IMR-90 (cell line): Measurements from ENCODE around the gene TOM1. TPM values are rescaled to one million over a fixed set of nuclear protein-coding genes. Genes with fewer than 3 reads are reported as not detected.

Source experiments
- ATAC-seq: fragments of 200-7000 bp; cut with Tn5 transposase; 2 replicates; pipeline ENCODE4 v1.9.1; 2020; ENCODE audit warnings: low read depth, mild to moderate bottlenecking, moderate library complexity
- BruUV-seq: library from RNA; stranded (reverse); fragments of 400-500 nt; replicated peaks from 2 replicates; lab custom pipeline; 2021; lab: Mats Ljungman, UMichigan
- CTCF ChIA-PET: fragments of 300-600 bp; formaldehyde crosslinking; extraction: SDS; loops from one replicate; lab custom pipeline; 2021; ENCODE audit warnings: antibody characterized with exemption; lab: Yijun Ruan, JAX
- POLR2A ChIA-PET: fragments of 300-600 bp; sonication (Branson Sonifier 250); formaldehyde crosslinking; loops from one replicate; lab custom pipeline; 2022; ENCODE audit warnings: antibody characterized with exemption; ENCODE audit not compliant: unreplicated experiment; lab: Charles Lee
- DNase-seq: peaks from one replicate; pipeline ENCODE4 v3.0.0; 2013
- H2AFZ ChIP-seq: replicated peaks from 2 replicates; pipeline ENCODE3; 2013; ENCODE audit warnings: low read length, mild to moderate bottlenecking; ENCODE audit not compliant: poor library complexity
- H2AK5ac ChIP-seq: 2 replicates; pipeline ENCODE4 v1.6.1; 2013; ENCODE audit warnings: low read depth, low read length, inconsistent platforms
- H2AK9ac ChIP-seq: replicated peaks from 2 replicates; pipeline ENCODE3; 2013; ENCODE audit warnings: mild to moderate bottlenecking, low read depth, low read length, moderate library complexity; ENCODE audit not compliant: poor library complexity
- H2BK120ac ChIP-seq: 2 replicates; pipeline ENCODE4 v1.6.1; 2013; ENCODE audit warnings: low read depth, low read length, inconsistent platforms
- H2BK15ac ChIP-seq: 3 replicates; pipeline ENCODE4 v1.6.1; 2013; ENCODE audit warnings: low read depth, low read length, inconsistent platforms
- H2BK20ac ChIP-seq: 2 replicates; pipeline ENCODE4 v1.6.1; 2013; ENCODE audit warnings: low read depth, mild to moderate bottlenecking, inconsistent platforms, low read length, moderate library complexity
- H2BK5ac ChIP-seq: 2 replicates; pipeline ENCODE4 v1.6.1; 2013; ENCODE audit warnings: mild to moderate bottlenecking, low read depth, low read length, inconsistent platforms; ENCODE audit not compliant: poor library complexity, severe bottlenecking
- H3K14ac ChIP-seq: replicated peaks from 2 replicates; pipeline ENCODE4 v1.6.1; 2013; ENCODE audit warnings: low read depth, low read length, inconsistent platforms
- H3K18ac ChIP-seq: 2 replicates; pipeline ENCODE4 v1.6.1; 2013; ENCODE audit warnings: low read depth, low read length, control low read depth
- H3K23ac ChIP-seq: 2 replicates; pipeline ENCODE4 v1.6.1; 2013; ENCODE audit warnings: low read depth, low read length, inconsistent platforms
- H3K27ac ChIP-seq: 2 replicates; pipeline ENCODE4 v1.5.1; 2013; ENCODE audit warnings: mild to moderate bottlenecking, control low read depth, low read length; ENCODE audit not compliant: insufficient read depth
- H3K27me3 ChIP-seq: 2 replicates; pipeline ENCODE4 v1.6.1; 2013; ENCODE audit warnings: low read length; ENCODE audit not compliant: control insufficient read depth, insufficient read depth
- H3K36me3 ChIP-seq: 2 replicates; pipeline ENCODE4 v1.6.1; 2013; ENCODE audit warnings: low read length, mixed read lengths; ENCODE audit not compliant: control insufficient read depth, insufficient read depth
- H3K4ac ChIP-seq: 2 replicates; pipeline ENCODE4 v1.6.1; 2013; ENCODE audit warnings: low read depth, low read length, inconsistent platforms
- H3K4me1 ChIP-seq: 2 replicates; pipeline ENCODE4 v1.6.1; 2013; ENCODE audit warnings: low read length, mixed read lengths; ENCODE audit not compliant: control insufficient read depth, insufficient read depth
- H3K4me2 ChIP-seq: 2 replicates; pipeline ENCODE4 v1.6.1; 2013; ENCODE audit warnings: low read depth, mild to moderate bottlenecking, control low read depth, low read length, moderate library complexity
- H3K4me3 ChIP-seq: 2 replicates; pipeline ENCODE4 v1.5.1; 2013; ENCODE audit warnings: low read depth, mild to moderate bottlenecking, control low read depth, low read length, moderate library complexity; ENCODE audit not compliant: insufficient read depth
- H3K56ac ChIP-seq: 2 replicates; pipeline ENCODE4 v1.6.1; 2013; ENCODE audit warnings: low read length, inconsistent platforms; ENCODE audit not compliant: insufficient read depth; ENCODE audit errors: extremely low read depth
- H3K79me1 ChIP-seq, 2 experiments: 2 replicates each; pipeline ENCODE4 v1.6.1; 2013; ENCODE audit warnings: low read length in 2 of 2, inconsistent platforms in 1 of 2, low read depth in 1 of 2
- H3K9ac ChIP-seq: 2 replicates; pipeline ENCODE4 v1.6.1; 2013; ENCODE audit warnings: low read depth, low read length, control low read depth
- H3K9me1 ChIP-seq: 2 replicates; pipeline ENCODE4 v1.6.1; 2013; ENCODE audit warnings: low read length, inconsistent platforms; ENCODE audit not compliant: insufficient read depth
- H3K9me3 ChIP-seq: 2 replicates; pipeline ENCODE4 v1.6.1; 2013; ENCODE audit warnings: low read length; ENCODE audit not compliant: control insufficient read depth, insufficient read depth
- H4K20me1 ChIP-seq: 2 replicates; pipeline ENCODE4 v1.6.1; 2013; ENCODE audit warnings: low read length, inconsistent platforms; ENCODE audit not compliant: insufficient read depth
- H4K5ac ChIP-seq: 2 replicates; pipeline ENCODE4 v1.6.1; 2013; ENCODE audit warnings: mild to moderate bottlenecking, low read depth, low read length, control low read depth
- H4K8ac ChIP-seq, 2 experiments: 2 replicates each; pipeline ENCODE4 v1.6.1; 2013; ENCODE audit warnings: low read depth in 2 of 2, low read length in 2 of 2, control low read depth in 1 of 2, inconsistent platforms in 1 of 2
- H4K91ac ChIP-seq: 2 replicates; pipeline ENCODE4 v1.6.1; 2013; ENCODE audit warnings: low read depth, low read length, inconsistent platforms; ENCODE audit not compliant: insufficient read depth
- BHLHE40 ChIP-seq: fragments of 150-350 bp; IDR thresholded peaks from 2 replicates; pipeline ENCODE4 v1.6.1; 2016; ENCODE audit warnings: mild to moderate bottlenecking, low read depth, low read length
- ELK1 ChIP-seq: fragments of 150-350 bp; IDR thresholded peaks from 2 replicates; pipeline ENCODE4 v1.6.1; 2016; ENCODE audit warnings: low read depth, mild to moderate bottlenecking, low read length, moderate library complexity, borderline replicate concordance
- RAD21 ChIP-seq: IDR thresholded peaks from 2 replicates; pipeline ENCODE4 v1.6.1; 2012; ENCODE audit warnings: low read length, improper control_type of control experiment
- USF2 ChIP-seq: fragments of 150-350 bp; IDR thresholded peaks from 2 replicates; pipeline ENCODE4 v1.6.1; 2017; ENCODE audit warnings: mild to moderate bottlenecking, antibody characterized with exemption, low read length, low read depth
- WGBS, 2 experiments: methylation state at CpG; one replicate each; pipeline versions ENCODE4 v1.1.5 to v1.1.7; 2013; ENCODE audit warnings: missing lambda C conversion rate in 2 of 2; ENCODE audit not compliant: insufficient read length in 1 of 2; ENCODE audit errors: extremely low coverage in 2 of 2; 5-methylcytosine and 5-hydroxymethylcytosine counted together
- dilution Hi-C: fragments of 300-500 bp; cut with HindIII; formaldehyde crosslinking; loops from one replicate; pipeline ENCODE4 v1.14.3; 2018; ENCODE audit warnings: low sequenced_read_pairs; ENCODE audit not compliant: unreplicated experiment
- in situ Hi-C: fragments of 300-500 bp; cut with MboI; formaldehyde crosslinking; loops from 3 replicates; pipeline ENCODE4 v1.14.3; 2019; ENCODE audit warnings: low sequenced_read_pairs, inconsistent platforms, mixed read lengths
- intact Hi-C: fragments of 100-400 bp; cut with micrococcal nuclease; formaldehyde crosslinking; loops from 2 replicates; pipeline ENCODE4 v1.10.0; 2022
- polyA plus RNA-seq, 3 experiments: library from polyadenylated mRNA; depleted of rRNA; stranded (reverse); fragments of >200 nt; gene quantifications; 2 replicates each; pipeline ENCODE4 v1.2.3, GENCODE V29; 2012; ENCODE audit warnings: low replicate concordance in 1 of 3
- total RNA-seq: library from RNA; depleted of rRNA; stranded (reverse); fragments of >200 nt; gene quantifications from 2 replicates; pipeline ENCODE4 v1.2.3, GENCODE V29; 2012

TOM1 gene
- total and polyA plus RNA-seq, 2 of the 4 experiments (the other 2 are of a cell fraction) = 38.0 to 46.4 TPM

GRCh38 chr22:35379146-35379993, 79.7 kb downstream of the TOM1 start:
- 0 out of 2 replicates have a peak overlapping the region, but pooled peaks have one; percentile 72 for H2BK120ac ChIP-seq
- H2AFZ ChIP-seq = no peak overlapping the region
- dilution Hi-C loops (no loop called here), in situ Hi-C loops (no loop called here), intact Hi-C loops (no loop called here)
- BruUV-seq = no TSS peak
- peak overlapping the region in 1 of 2 experiments; percentile 84; a peak in 1 of 4 replicates for H4K8ac ChIP-seq
- ATAC-seq = no peak
- no peak overlapping the region for H3K23ac ChIP-seq
- no peak for DNase-seq
- no peak overlapping the region for H3K4me2 ChIP-seq
- H3K4me3 ChIP-seq = no peak overlapping the region
- H3K27ac ChIP-seq = no peak overlapping the region
- no peak overlapping the region for H2BK15ac ChIP-seq
- H3K9me3 ChIP-seq = no peaks in the 10 kb centered on the region
- H3K4me1 ChIP-seq = peaks cover 36% of the 10 kb centered on the region
- WGBS, 2 experiments = no CpG with 5 or more reads among the region's 10 CpGs
- TF ChIP-seq ELK1 = no peak
- no peak for TF ChIP-seq RAD21
- TF ChIP-seq BHLHE40 = no peak
- TF ChIP-seq USF2 = no peak
- H3K36me3 ChIP-seq = peaks cover 13% of the 10 kb centered on the region
- H4K5ac ChIP-seq = no peak overlapping the region
- H3K79me1 ChIP-seq = peaks cover 22 to 40% of the 10 kb centered on the region in 2 experiments
- peak overlapping the region; percentile 12; the same call in 1 of the 2 replicates for H3K4ac ChIP-seq
- ChIA-PET CTCF (no interaction called here), POLR2A (no interaction called here)
- peaks cover 24% of the 10 kb centered on the region; the same call in 1 of the 2 replicates for H3K9me1 ChIP-seq
- no peak overlapping the region for H3K56ac ChIP-seq
- no peak overlapping the region for H3K18ac ChIP-seq
- peaks cover 8% of the 10 kb centered on the region; the same call in 1 of the 2 replicates for H4K20me1 ChIP-seq
- H4K91ac ChIP-seq = 0 out of 2 replicates have a peak overlapping the region, but pooled peaks have one; percentile 79
- no peaks in the 10 kb centered on the region for H3K27me3 ChIP-seq
- no peak overlapping the region for H2AK9ac ChIP-seq
- H2AK5ac ChIP-seq = peak overlapping the region; percentile 64
- no peak overlapping the region for H2BK5ac ChIP-seq
- H3K9ac ChIP-seq = no peak overlapping the region
- no peak overlapping the region for H3K14ac ChIP-seq
- 0 out of 2 replicates have a peak overlapping the region, but pooled peaks have one; percentile 32 for H2BK20ac ChIP-seq
